Caco-2 (cell line): Measurements from ENCODE around the gene WWTR1. TPM values are rescaled to one million over a fixed set of nuclear protein-coding genes. Genes with fewer than 3 reads are reported as not detected.

Experiments used
- BruUV-seq: library from RNA; stranded (reverse); fragments of 400-500 nt; replicated peaks from 2 replicates; lab custom pipeline; 2021; lab: Mats Ljungman, UMichigan
- CTCF ChIA-PET: fragments of 300-600 bp; sonication (Branson Sonifier 250); formaldehyde crosslinking; loops from one replicate; lab custom pipeline; 2022; ENCODE audit warnings: antibody characterized with exemption; lab: Charles Lee
- POLR2A ChIA-PET: fragments of 300-600 bp; sonication (Branson Sonifier 250); formaldehyde crosslinking; loops from one replicate; lab custom pipeline; 2022; ENCODE audit warnings: antibody characterized with exemption; lab: Charles Lee
- DNase-seq, 2 experiments: peaks; one replicate each; pipeline versions ENCODE4 v3.0.0 to v3.0.0-alpha.2; 2020 to 2022
- H3K27me3 ChIP-seq: replicated peaks from 2 replicates; pipeline ENCODE4 v1.6.0; 2011; ENCODE audit warnings: low read length; ENCODE audit not compliant: control insufficient read depth, insufficient read depth
- H3K36me3 ChIP-seq: 2 replicates; pipeline ENCODE4 v1.5.1; 2011; ENCODE audit warnings: low read length; ENCODE audit not compliant: control insufficient read depth, insufficient read depth
- H3K4me1 ChIP-seq: fragments of 250-450 bp; sonication (Bioruptor Pico); 2 replicates; pipeline ENCODE4 v1.5.1; 2020; ENCODE audit warnings: mild to moderate bottlenecking
- H3K4me3 ChIP-seq: 2 replicates; pipeline ENCODE4 v1.5.1; 2011; ENCODE audit warnings: low read depth, mild to moderate bottlenecking, control low read depth, low read length
- H3K9me3 ChIP-seq: fragments of 250-450 bp; sonication (Bioruptor Pico); 2 replicates; pipeline ENCODE4 v1.5.1; 2020; ENCODE audit warnings: mild to moderate bottlenecking, moderate library complexity
- H3K27ac Mint-ChIP-seq: one replicate; pipeline ENCODE4 v1.8.0; 2022; ENCODE audit warnings: mixed read lengths; ENCODE audit not compliant: unreplicated experiment
- H3K27me3 Mint-ChIP-seq: one replicate; pipeline ENCODE4 v1.8.0; 2022; ENCODE audit warnings: mixed read lengths; ENCODE audit not compliant: insufficient read depth, unreplicated experiment
- H3K36me3 Mint-ChIP-seq: one replicate; pipeline ENCODE4 v1.8.0; 2022; ENCODE audit warnings: mild to moderate bottlenecking, mixed read lengths; ENCODE audit not compliant: insufficient read depth, unreplicated experiment
- H3K4me1 Mint-ChIP-seq: one replicate; pipeline ENCODE4 v1.8.0; 2022; ENCODE audit warnings: low read depth, mixed read lengths; ENCODE audit not compliant: unreplicated experiment
- H3K4me3 Mint-ChIP-seq: one replicate; pipeline ENCODE4 v1.8.0; 2022; ENCODE audit warnings: mild to moderate bottlenecking, moderate library complexity, mixed read lengths; ENCODE audit not compliant: unreplicated experiment
- H3K9me3 Mint-ChIP-seq: one replicate; pipeline ENCODE4 v1.8.0; 2022; ENCODE audit warnings: mixed read lengths; ENCODE audit not compliant: unreplicated experiment
- intact Hi-C: fragments of 100-400 bp; cut with micrococcal nuclease; formaldehyde crosslinking; loops from one replicate; pipeline ENCODE4 v1.10.0; 2022; ENCODE audit not compliant: unreplicated experiment
- total RNA-seq: library from RNA; stranded (reverse); gene quantifications from 2 replicates; pipeline ENCODE4 v1.2.3, GENCODE V29; 2022
- TF ChIP-seq, protein P1 (sequence below), 2 experiments: fragments of 200-600 bp in 1 of 2; IDR thresholded peaks; 1 replicate in 1 of 2; 2 replicates in 1 of 2; pipeline versions ENCODE4 v1.5.1 to v1.8.0; 2011 to 2022; ENCODE audit warnings: antibody characterized with exemption in 1 of 2, control low read depth in 1 of 2, inconsistent platforms in 1 of 2, low read depth in 1 of 2, low read length in 1 of 2, mild to moderate bottlenecking in 1 of 2, moderate library complexity in 1 of 2; ENCODE audit not compliant: insufficient read depth in 1 of 2, severe bottlenecking in 1 of 2, unreplicated experiment in 1 of 2

WWTR1 gene
- total RNA-seq, 1 experiment from 2014 or later = 16.2 TPM

DNA sequence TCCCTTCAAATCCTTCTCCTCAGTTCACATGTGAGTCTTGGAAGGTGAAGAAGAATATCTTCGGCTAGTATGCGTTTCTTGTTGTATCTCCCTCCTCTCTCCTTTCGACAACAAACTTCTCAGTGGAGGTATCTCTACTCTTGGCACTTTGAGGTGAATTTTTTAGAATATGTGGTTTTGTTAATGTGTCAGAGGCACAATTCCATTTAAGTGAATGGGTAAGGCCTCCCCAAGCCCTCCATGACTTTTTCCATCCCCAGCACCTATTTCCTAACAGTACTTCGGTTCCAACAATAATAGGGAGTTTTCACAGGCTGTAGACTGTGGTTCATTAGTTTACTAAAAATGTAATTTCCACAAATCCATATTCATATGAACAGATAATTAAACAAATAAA lies 109.2 kb downstream of the WWTR1 start:
- Histone ChIP-seq H3K4me3 (no peak overlapping the region), H3K9me3 (no peaks in the 10 kb centered on the region), H3K27me3 (no peaks in the 10 kb centered on the region), H3K4me1 (no peaks in the 10 kb centered on the region), H3K36me3 (no peaks in the 10 kb centered on the region)
- no peaks in the 10 kb centered on the region for H3K36me3 Mint-ChIP-seq
- DNase-seq = no peak
- H3K9me3 Mint-ChIP-seq = no peaks in the 10 kb centered on the region
- no TSS peak for BruUV-seq
- CTCF ChIA-PET = interaction anchor here (0.7 kb wide), 1 partner anchor 69 kb away, joined by 3 read pairs; no protein-coding TSS in a partner anchor
- H3K4me3 Mint-ChIP-seq = no peak overlapping the region
- POLR2A ChIA-PET = no interaction called here
- TF ChIP-seq, protein P1, sequence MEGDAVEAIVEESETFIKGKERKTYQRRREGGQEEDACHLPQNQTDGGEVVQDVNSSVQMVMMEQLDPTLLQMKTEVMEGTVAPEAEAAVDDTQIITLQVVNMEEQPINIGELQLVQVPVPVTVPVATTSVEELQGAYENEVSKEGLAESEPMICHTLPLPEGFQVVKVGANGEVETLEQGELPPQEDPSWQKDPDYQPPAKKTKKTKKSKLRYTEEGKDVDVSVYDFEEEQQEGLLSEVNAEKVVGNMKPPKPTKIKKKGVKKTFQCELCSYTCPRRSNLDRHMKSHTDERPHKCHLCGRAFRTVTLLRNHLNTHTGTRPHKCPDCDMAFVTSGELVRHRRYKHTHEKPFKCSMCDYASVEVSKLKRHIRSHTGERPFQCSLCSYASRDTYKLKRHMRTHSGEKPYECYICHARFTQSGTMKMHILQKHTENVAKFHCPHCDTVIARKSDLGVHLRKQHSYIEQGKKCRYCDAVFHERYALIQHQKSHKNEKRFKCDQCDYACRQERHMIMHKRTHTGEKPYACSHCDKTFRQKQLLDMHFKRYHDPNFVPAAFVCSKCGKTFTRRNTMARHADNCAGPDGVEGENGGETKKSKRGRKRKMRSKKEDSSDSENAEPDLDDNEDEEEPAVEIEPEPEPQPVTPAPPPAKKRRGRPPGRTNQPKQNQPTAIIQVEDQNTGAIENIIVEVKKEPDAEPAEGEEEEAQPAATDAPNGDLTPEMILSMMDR (IDR thresholded peaks at IDR 0.05; ENCODE audit: insufficient read depth in 1 of 2, low read depth in 1 of 2, low read length in 1 of 2, severe bottlenecking in 1 of 2, unreplicated experiment in 1 of 2) = no peak
- H3K27me3 Mint-ChIP-seq = no peaks in the 10 kb centered on the region
- intact Hi-C loops = no loop called here
- peaks cover 13% of the 10 kb centered on the region for H3K4me1 Mint-ChIP-seq
- peak overlapping the region; percentile 48 for H3K27ac Mint-ChIP-seq

DNA sequence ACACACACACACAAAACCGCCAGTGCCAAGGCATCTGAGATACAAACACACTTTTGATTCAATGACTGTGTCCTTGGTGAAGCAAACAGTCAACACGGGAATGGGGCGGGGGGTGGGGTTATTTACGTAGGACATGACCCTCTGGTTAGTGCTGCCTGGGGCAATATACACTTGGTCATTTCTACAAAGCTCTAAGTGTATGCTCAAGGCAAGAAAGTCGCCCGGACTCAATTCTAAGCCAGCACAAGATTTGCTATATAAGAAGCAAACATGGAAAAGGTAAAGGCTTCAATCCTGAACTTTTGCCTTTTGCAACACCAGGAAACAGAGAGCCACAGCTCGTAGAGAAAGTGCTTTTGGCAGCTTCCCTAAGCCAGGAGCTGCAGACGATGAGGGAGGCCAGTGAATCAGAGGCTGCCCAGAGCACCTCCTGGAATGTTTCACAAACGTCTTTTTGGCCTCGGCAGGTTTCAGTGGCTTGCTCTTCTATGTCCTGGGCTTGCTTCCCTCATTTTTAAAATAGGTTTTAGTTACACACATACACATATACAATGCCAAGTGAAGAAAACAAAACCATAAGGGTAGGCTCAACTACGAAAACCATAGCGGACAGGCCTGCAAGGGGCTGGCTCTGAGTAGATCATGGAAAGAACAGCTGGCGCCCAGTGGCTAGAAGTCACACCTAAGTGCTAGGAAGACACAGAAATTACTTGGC lies 109.7 kb downstream of the WWTR1 start:
- no peaks in the 10 kb centered on the region for H3K9me3 ChIP-seq
- H3K36me3 ChIP-seq = no peaks in the 10 kb centered on the region
- Mint-ChIP-seq H3K4me1 (peaks cover 13% of the 10 kb centered on the region), H3K4me3 (no peak overlapping the region), H3K27ac (peak overlapping the region; percentile 48), H3K36me3 (no peaks in the 10 kb centered on the region), H3K27me3 (no peaks in the 10 kb centered on the region), H3K9me3 (no peaks in the 10 kb centered on the region)
- no peak overlapping the region for H3K4me3 ChIP-seq
- H3K4me1 ChIP-seq = peaks cover 2% of the 10 kb centered on the region
- H3K27me3 ChIP-seq = no peaks in the 10 kb centered on the region
- TF ChIP-seq, protein P1 (IDR thresholded peaks at IDR 0.05; ENCODE audit: insufficient read depth in 1 of 2, low read depth in 1 of 2, low read length in 1 of 2, severe bottlenecking in 1 of 2, unreplicated experiment in 1 of 2) = no peak
- POLR2A ChIA-PET = no interaction called here
- CTCF ChIA-PET = interaction anchor here (0.7 kb wide), 1 partner anchor 68 kb away, joined by 3 read pairs; no protein-coding TSS in a partner anchor
- intact Hi-C loops = no loop called here
- no peak for DNase-seq
- no TSS peak for BruUV-seq

DNA sequence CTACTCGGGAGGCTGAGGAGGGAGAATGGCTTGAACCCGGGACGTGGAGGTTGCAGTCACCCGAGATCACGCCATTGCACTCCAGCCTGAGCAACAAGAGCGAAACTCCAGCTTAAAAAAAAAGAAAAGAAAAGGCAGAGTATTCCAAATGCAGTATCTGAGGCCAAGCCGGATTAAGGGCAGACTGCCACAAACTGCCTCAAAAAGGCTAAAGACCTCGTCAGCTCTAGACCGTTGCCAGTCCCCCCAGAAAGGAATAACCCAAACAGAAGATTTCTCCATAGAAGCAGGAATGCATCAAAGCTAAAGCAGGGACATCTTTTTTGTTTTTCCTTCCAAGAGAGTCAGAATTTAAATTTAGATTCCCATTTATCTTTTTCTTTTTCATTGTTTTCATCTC lies 110.4 kb downstream of the WWTR1 start:
- H3K36me3 Mint-ChIP-seq = peaks cover 5% of the 10 kb centered on the region
- H3K36me3 ChIP-seq = no peaks in the 10 kb centered on the region
- H3K27ac Mint-ChIP-seq = no peak overlapping the region
- no TSS peak for BruUV-seq
- CTCF ChIA-PET = no interaction called here
- intact Hi-C loops = no loop called here
- H3K9me3 ChIP-seq = no peaks in the 10 kb centered on the region
- no peak for DNase-seq
- H3K4me1 ChIP-seq = peaks cover 7% of the 10 kb centered on the region
- H3K4me1 Mint-ChIP-seq = peaks cover 20% of the 10 kb centered on the region
- H3K4me3 ChIP-seq = no peak overlapping the region
- POLR2A ChIA-PET = no interaction called here
- no peaks in the 10 kb centered on the region for H3K27me3 ChIP-seq
- H3K9me3 Mint-ChIP-seq = no peaks in the 10 kb centered on the region
- H3K4me3 Mint-ChIP-seq = no peak overlapping the region
- H3K27me3 Mint-ChIP-seq = no peaks in the 10 kb centered on the region
- TF ChIP-seq, protein P1 (IDR thresholded peaks at IDR 0.05; ENCODE audit: insufficient read depth in 1 of 2, low read depth in 1 of 2, low read length in 1 of 2, severe bottlenecking in 1 of 2, unreplicated experiment in 1 of 2) = no peak
